Measurements from ENCODE around the gene SEC22A.

Gene SEC22A

DNA sequence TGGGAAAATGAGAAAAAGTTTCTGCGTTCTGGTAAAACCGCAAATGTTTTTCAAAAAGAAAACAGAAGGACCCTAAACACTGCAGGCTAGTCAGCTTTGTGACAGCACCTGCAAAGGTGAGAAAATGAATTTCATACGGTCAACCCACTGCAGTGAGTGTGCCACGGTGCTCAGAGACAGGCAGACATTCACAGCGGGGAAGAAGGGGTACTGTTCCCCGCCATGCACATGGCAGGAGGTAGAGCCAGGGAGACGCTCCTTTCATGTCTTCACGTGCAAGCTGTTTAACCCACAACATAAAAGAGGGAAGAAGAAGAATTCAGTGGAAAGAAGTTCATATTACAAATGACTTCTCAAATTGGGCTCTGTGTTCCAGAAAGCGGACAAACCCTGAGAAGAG, 109.5 kb downstream of the SEC22A start:
- no peak for DNase-seq

DNA sequence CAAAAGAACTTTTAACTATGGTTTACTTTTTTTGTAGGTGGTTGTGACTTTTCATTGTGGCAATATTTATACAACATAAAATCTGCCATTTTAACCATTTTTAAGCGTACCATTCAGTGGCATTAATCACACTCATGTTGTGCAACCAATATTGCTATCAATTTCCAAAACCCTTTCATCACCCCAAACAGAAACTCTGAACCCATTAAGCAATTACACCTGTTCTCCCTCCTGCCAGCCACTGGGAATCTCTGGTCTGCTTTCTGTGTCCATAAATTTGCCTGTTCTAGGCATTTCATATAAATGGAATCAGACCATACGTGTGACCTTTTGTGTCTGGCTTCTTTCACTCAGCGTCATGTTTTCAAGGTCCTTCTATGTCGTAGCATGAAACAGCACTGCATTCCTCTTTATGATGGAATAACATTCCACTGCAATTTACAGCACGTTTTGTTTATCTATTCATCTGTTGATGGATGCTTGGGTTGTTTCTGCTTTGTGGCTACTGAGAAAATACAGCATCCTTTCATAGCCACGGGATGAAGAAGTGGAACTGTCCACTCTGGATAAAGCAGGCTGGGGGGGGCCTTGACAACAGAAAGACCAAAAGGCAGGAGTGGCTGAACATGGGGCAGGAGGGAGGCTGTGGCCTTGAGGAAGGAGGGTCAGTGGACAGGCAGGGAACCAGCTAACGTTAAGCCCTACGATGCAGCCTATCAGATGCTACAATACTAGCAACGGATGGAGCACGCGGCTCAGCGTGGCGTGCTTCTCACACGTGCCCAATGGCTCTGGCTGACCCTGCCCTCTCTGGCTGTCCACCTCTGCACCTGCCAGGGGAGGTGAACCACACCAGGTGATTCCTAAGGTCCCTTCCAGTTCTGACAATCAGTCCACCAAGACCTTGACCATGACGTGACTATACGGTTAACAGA, 110.9 kb downstream of the SEC22A start:
- DNase-seq = no peak

DNA sequence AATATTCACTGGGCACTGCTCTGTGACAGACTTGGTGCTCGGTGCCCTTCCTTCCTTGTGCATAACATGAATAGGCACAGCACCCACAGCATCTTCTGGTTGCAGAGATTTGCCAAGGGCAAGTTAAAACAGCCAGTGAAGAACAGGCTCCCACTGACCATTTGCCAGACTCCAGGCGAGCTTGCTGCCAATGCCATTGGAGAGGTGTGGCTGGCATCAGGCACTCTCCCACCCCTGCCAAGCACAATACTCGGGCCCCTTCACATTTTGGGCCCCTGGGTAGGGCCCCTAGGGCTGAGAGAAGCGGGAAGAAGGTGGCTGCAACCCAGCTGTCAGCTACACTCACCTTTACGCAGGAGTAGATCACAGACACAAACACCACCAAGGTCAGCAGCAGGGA, 112.1 kb downstream of the SEC22A start:
- no peak for DNase-seq

DNA sequence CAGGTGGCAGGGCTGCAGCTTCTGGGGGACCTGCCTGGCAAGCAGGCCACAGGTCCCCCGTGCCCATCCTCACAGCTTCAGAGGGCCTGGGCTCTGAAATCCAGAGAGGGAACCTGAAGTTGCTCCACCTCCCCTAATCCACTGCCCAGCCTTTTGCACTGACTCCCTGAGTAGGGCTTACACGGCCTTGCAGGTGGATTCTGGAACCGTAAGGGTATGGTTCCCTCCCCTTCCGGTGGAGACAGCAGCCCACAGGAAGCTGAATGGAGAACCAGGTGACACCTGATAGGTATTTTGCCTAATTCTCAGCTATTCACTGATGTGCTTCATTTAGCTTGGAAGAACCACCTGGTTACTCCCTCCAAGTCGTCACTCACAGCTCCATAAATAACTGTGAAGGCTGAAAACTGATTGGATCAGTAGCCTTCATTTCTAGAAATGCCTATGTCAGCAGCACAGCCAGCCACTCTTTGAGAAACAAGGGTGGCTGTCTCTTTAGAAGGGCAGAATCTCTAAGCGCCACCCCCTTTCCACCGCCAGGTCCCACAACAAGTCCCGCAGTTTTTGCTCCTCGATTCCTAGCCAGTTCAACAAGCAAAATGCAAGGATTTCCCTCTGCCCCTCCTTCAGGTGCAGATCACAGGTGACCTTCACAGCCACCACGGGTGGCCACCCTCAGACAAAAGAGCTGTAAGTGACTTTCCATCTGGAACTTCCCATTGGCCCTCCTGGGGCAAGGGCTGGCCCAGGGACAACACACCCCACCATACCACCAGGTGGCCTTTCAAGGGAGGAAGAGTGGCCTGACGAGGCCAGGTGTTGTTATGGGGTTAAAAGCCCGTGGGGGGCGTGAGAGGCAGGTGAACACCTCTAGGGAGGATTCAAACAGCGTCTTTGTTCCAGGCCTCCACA, 112.9 kb downstream of the SEC22A start:
- DNase-seq = no peak

DNA sequence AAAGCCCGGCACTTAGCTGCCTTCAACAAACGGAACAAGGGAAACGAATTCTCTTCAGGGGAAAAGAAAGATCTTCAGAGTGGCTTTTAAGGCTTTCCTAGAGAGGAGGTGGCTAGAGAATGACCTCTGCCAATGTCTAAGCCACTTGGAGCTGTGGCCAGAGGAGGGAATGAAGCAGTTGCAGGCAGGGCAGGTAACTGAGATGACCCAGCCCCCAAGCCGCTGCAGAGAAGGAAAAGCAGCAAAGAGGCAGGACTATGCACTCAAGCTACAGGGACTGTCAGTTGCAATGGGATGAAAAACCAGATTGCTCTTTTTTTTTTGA, 113.5 kb downstream of the SEC22A start:
- no peak for DNase-seq

DNA sequence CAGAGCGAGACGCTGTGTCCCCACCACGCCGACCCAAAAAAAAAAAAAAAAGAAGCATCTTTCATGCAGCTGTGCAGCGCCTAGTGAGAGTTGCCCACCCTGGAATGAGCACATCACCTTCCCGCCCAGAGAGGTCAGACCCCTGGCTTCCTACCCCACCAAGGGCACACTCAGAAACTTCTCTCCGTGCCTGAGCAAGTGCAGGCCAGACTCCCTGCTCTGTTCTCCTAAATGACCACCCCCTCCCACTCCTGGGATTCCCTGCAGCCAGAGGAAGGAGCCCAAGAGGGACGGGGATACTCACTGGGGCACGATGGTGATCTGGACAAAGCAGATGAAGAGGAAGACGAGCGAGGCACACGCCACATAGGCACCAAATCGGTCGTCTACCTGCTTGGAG, 116.0 kb downstream of the SEC22A start:
- DNase-seq = no peak

DNA sequence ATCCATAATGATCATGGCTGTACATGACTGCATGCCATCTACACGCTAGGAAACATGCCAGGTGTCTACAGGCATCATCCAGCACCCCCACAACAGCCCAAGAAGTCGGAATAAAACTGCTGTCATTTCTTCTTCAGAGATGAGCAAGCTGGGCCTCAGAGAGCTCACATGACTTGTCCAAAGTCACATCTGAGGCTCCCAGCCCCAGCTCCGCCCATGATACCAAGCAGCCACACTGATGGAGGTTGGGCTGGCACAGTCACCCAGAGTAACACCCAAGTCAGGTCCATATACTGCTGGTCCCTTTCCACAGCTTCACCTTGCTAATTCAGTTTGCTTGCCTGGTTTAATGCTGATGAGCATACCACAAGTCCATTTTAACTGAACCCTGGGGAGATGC, 116.6 kb downstream of the SEC22A start:
- DNase-seq = no peak

DNA sequence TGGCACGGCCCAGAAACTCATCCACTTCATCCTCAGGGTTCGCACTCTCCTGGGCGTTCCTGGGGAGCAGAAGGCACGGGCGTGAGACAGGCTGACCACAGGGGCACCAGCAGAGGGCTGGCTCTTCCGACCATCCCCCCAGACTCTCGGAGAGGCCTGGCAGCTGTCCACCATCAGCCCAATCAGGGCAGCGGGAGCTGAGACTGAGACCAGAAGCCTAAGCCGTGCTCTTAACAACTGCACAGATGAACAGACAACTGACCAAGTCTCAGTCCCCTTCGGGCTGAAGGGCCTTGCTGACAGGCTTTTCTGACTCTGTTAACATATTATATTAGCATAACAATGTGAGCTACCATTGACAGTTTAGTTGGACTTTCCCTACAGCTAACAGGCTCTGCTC, 118.0 kb downstream of the SEC22A start:
- no peak for DNase-seq

DNA sequence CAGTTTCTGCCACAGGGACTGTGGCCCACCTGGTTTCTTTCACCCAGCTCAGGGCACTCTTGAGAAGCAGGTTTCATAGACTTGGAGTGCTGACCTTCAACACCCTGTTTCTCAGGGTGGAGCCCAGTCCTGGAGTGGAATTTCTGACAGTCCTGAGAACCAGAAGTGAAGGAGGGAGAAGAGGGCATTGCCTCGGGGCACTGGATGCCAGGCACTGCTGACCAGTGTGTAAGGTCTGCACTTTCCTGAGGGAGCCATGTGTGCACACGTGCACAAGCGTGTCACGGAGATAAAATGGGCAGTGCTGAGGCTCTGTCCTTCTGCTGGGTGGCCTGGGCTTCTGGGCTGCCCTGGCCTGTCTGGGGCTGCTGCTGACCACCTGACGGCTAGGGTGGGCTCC, 118.5 kb downstream of the SEC22A start:
- DNase-seq = no peak

DNA sequence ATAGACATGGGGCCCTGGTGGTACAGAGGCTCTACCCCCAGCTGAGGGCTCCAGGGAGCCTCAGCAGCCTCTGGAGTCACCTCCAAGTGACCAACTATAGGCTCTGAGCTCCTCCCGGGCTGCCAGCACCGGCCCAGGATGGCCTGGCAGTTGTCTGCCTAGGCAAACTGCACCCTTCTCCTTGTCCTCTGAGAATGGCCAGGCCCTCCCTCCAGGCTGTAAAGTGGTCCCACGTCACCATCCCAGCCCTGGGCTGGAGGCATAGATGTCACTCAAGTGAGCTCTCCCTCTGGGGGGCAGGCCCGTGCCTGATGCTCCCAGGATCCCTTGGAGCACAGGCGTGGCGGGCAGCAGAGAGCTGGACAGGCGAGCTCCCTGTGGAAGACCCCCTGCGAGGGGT, 120.1 kb downstream of the SEC22A start:
- no peak for DNase-seq

DNA sequence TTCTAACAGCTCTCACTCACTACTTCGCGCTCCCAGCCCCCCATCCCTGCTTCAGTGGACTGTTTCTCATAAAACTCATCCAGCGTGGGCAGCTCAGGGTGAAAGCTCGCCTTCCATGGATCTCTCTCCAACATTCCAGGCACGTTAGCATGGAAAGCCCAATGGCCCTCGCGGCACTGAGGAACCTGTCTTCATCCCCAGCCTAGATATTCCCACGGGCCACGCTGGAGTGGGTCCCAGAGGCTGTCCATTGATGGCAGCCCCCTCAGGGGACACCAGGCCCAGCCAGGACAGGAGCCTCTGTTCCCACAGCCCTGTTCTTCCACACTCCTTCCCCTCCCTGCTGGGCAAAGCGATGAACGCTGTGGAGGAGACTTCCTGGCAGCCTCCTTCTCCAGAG, 121.1 kb downstream of the SEC22A start:
- no peak for DNase-seq

Data from NCI-H446 treated with DMSO at 0.1 percent for 48 hours (cell line).